ENCODE results near the gene JAZF1. TPM values are rescaled to one million over a fixed set of nuclear protein-coding genes. Genes with fewer than 3 reads are reported as not detected.

Gene JAZF1
- total and polyA plus RNA-seq, 2 of the 8 experiments (the other 6 are each of a cell fraction or from before 2014, with no cell fraction given): 2.6 to 21.8 TPM

- ChIA-PET POLR2A (ENCODE audit: partially characterized antibody) (no interaction called here), CTCF (ENCODE audit: partially characterized antibody) (interaction anchor here (0.8 to 5.9 kb wide), 9 partner anchors 10 to 875 kb away, joined by 3 to 70 read pairs (median 4); no protein-coding TSS in a partner anchor)
- H3K4ac ChIP-seq (replicated peaks; ENCODE audit: insufficient read length, low read depth, low read length): no peak overlapping the region
- H4K5ac ChIP-seq (ENCODE audit: insufficient read length, low read depth, low read length): no peak overlapping the region
- H3K4me2 ChIP-seq (ENCODE audit: insufficient read depth in 1 of 2, low read depth in 2 of 2, low read length in 2 of 2): no peak overlapping the region
- H2BK5ac ChIP-seq (ENCODE audit: low read depth, low read length): no peak overlapping the region
- no peaks in the 10 kb centered on the region for H3K27me3 ChIP-seq (replicated peaks in 1 of 4; ENCODE audit: control insufficient read depth in 3 of 4, extremely low read depth in 1 of 4, insufficient read depth in 3 of 4, low read length in 3 of 4)
- no peak overlapping the region for H2BK120ac ChIP-seq (replicated peaks; ENCODE audit: low read depth, low read length)
- no peak overlapping the region for H2BK12ac ChIP-seq (ENCODE audit: low read depth, low read length)
- H4K91ac ChIP-seq (replicated peaks; ENCODE audit: insufficient read length, low read length): no peak overlapping the region
- FAIRE-seq (no peak), DNase-seq (ENCODE audit: low read depth in 1 of 2, low spot score in 2 of 2) (no peak)
- H3K23ac ChIP-seq (ENCODE audit: insufficient read length): no peak overlapping the region
- H3K9me3 ChIP-seq (ENCODE audit: insufficient read depth in 2 of 2, low read depth in 1 of 2, low read length in 1 of 2): no peaks in the 10 kb centered on the region
- no peak overlapping the region for H2BK15ac ChIP-seq (ENCODE audit: low read length)
- no peak overlapping the region for H3K14ac ChIP-seq (ENCODE audit: insufficient read length)
- no peak overlapping the region for H3K9ac ChIP-seq (replicated peaks in 1 of 4; ENCODE audit: extremely low read depth in 1 of 4, low read depth in 3 of 4, low read length in 3 of 4)
- H3K4me1 ChIP-seq (replicated peaks in 1 of 4; ENCODE audit: control insufficient read depth in 3 of 4, insufficient read depth in 4 of 4, low read length in 3 of 4): peaks cover 0 to 3% (median 0%) of the 10 kb centered on the region in 4 experiments; a peak in 3 of 7 replicates
- WGBS, 2 experiments (ENCODE audit: extremely low coverage in 1 of 2, insufficient coverage in 1 of 2, insufficient read length in 1 of 2, insufficient replicate concordance in 2 of 2, low coverage in 1 of 2, low lambda C conversion rate in 2 of 2, missing lambda C conversion rate in 1 of 2): 93% methylated on average over 6 of the region's 6 CpGs; no CpG with 5 or more reads in 1 of the 2 experiments
- no peaks in the 10 kb centered on the region for H3K36me3 ChIP-seq (ENCODE audit: control insufficient read depth in 2 of 4, insufficient read depth in 4 of 4, low read length in 3 of 4)
- H3K18ac ChIP-seq (ENCODE audit: extremely low read depth, low read length): no peak overlapping the region
- H2AK5ac ChIP-seq (ENCODE audit: low read depth, low read length): no peak overlapping the region
- no peak overlapping the region for H2AFZ ChIP-seq (ENCODE audit: low read length)
- H3K23me2 ChIP-seq (ENCODE audit: low read depth, low read length): no peaks in the 10 kb centered on the region
- H3K79me1 ChIP-seq (ENCODE audit: low read depth, low read length): 0 out of 2 replicates have a peak, but pooled peaks cover 2% of the 10 kb centered on the region
- no peak overlapping the region for H2BK20ac ChIP-seq (ENCODE audit: low read length)
- no peak overlapping the region for H3K27ac ChIP-seq (ENCODE audit: low read depth, low read length)
- TF ChIP-seq SIX5 (IDR thresholded peaks at IDR 0.05; ENCODE audit: low read depth, low read length) (no peak), ATF3 (IDR thresholded peaks at IDR 0.05; ENCODE audit: insufficient read depth, low read depth, low read length) (no peak)
- no peak overlapping the region for H4K8ac ChIP-seq (ENCODE audit: extremely low read depth, insufficient read depth, low read length)
- no peak overlapping the region for H3K56ac ChIP-seq (replicated peaks; ENCODE audit: insufficient read length, low read depth, low read length)
- H3K4me3 ChIP-seq (ENCODE audit: extremely low read depth in 1 of 4, insufficient read depth in 2 of 4, low read depth in 3 of 4, low read length in 4 of 4): no peak overlapping the region
- H4K20me1 ChIP-seq (replicated peaks in 1 of 2; ENCODE audit: control insufficient read depth in 1 of 2, insufficient read depth in 2 of 2, low read length in 2 of 2): no peaks in the 10 kb centered on the region
- no peaks in the 10 kb centered on the region; a peak in 1 of 4 replicates for H3K79me2 ChIP-seq (ENCODE audit: control insufficient read depth in 1 of 2, insufficient read depth in 2 of 2, low read length in 2 of 2)
Measured at GRCh38 chr7:28071570-28071969, 109.0 kb downstream of the JAZF1 start.

All from H1 (cell line).